H1 (cell line): Measurements from ENCODE around the gene MDM4.

Experiments
- CREB1 ChIP-seq: IDR thresholded peaks from 2 replicates; pipeline ENCODE4 v1.6.1; 2012; ENCODE audit warnings: inconsistent platforms
- EGR1 ChIP-seq: IDR thresholded peaks from 2 replicates; pipeline ENCODE4 v1.6.1; 2011; ENCODE audit warnings: low read depth, low read length, borderline replicate concordance
- JUN ChIP-seq: IDR thresholded peaks from 2 replicates; pipeline ENCODE4 v1.6.1; 2011; ENCODE audit warnings: low read depth, mild to moderate bottlenecking, improper control_type of control experiment, low read length
- NRF1 ChIP-seq: IDR thresholded peaks from 2 replicates; pipeline ENCODE4 v1.6.1; 2011; ENCODE audit warnings: mild to moderate bottlenecking, low read depth, low read length, improper control_type of control experiment
- POLR2A ChIP-seq, 2 experiments: IDR thresholded peaks; 1 replicate in 1 of 2; 2 replicates in 1 of 2; pipeline ENCODE4 v1.6.1; 2011; ENCODE audit warnings: low read depth in 2 of 2, low read length in 2 of 2, mild to moderate bottlenecking in 2 of 2; ENCODE audit errors: control extremely low read depth in 1 of 2
- POLR2AphosphoS5 ChIP-seq: IDR thresholded peaks from 2 replicates; pipeline ENCODE4 v1.6.1; 2011; ENCODE audit warnings: low read depth, low read length
- RFX5 ChIP-seq: IDR thresholded peaks from 2 replicates; pipeline ENCODE4 v1.6.1; 2011; ENCODE audit warnings: low read depth, low read length, improper control_type of control experiment, borderline replicate concordance
- SIN3A ChIP-seq, 2 experiments: IDR thresholded peaks in 1 of 2; conservative IDR thresholded peaks in 1 of 2; 2 replicates each; pipeline ENCODE4 v1.6.1; 2011 to 2012; ENCODE audit warnings: low read length in 2 of 2, improper control_type of control experiment in 1 of 2, low read depth in 1 of 2, mild to moderate bottlenecking in 1 of 2
- SP1 ChIP-seq: IDR thresholded peaks from 2 replicates; pipeline ENCODE4 v1.6.1; 2011; ENCODE audit warnings: low read depth, low read length
- TAF1 ChIP-seq: IDR thresholded peaks from 2 replicates; pipeline ENCODE4 v1.6.1; 2011; ENCODE audit warnings: mild to moderate bottlenecking, low read depth, low read length
- TF ChIP-seq, protein P1 (sequence below), 3 experiments: IDR thresholded peaks; 1 replicate in 2 of 3; 2 replicates in 1 of 3; pipeline versions ENCODE4 v1.5.1 to v1.6.1; 2011; ENCODE audit warnings: low read length in 3 of 3, mild to moderate bottlenecking in 3 of 3, inconsistent platforms in 2 of 3, low read depth in 1 of 3, moderate library complexity in 1 of 3; ENCODE audit not compliant: insufficient read depth in 1 of 3; ENCODE audit errors: control extremely low read depth in 1 of 3
- TF ChIP-seq, protein P2 (sequence below): IDR thresholded peaks from 2 replicates; pipeline ENCODE4 v1.6.1; 2011; ENCODE audit warnings: low read length, improper control_type of control experiment

DNA sequence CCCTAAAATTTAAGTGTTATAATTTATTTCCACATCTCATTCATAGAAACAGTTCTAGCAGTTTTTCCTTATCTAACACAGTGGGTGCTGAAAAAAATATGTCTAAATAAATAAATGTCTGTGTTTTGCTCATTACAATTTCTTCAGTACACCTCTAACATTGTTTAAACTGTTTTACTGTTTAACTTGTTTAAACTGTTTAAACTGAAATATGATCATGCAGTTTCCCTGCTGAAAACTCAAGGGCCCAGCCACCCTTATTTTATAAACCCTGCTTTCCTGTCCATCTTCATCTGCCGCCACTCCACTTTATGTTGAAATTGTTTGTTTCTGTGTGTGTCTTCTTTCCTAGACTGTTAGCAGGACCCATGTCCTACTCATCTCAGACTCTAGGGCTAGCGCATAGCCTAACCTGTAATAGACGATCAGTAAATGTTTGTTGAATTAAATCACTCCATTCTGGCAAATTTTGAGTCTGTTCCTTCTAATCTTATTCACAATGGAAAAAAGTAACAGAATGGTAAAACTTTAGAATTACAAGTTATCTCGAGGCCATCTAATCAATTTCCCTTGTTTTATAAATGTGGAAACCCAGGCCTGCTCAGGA lies 12.2 kb upstream of the MDM4 start:
- no peak for TF ChIP-seq TAF1
- no peak for TF ChIP-seq SIN3A (conservative IDR thresholded peaks at IDR 0.05 in 1 of 2, IDR thresholded peaks at IDR 0.05 in 1 of 2; ENCODE audit: low read depth in 1 of 2, low read length in 2 of 2)
- TF ChIP-seq POLR2A (IDR thresholded peaks at IDR 0.05; ENCODE audit: control extremely low read depth in 1 of 2, low read depth in 2 of 2, low read length in 2 of 2) = no peak
- TF ChIP-seq NRF1 = no peak
- no peak for TF ChIP-seq POLR2AphosphoS5
- TF ChIP-seq, protein P1, sequence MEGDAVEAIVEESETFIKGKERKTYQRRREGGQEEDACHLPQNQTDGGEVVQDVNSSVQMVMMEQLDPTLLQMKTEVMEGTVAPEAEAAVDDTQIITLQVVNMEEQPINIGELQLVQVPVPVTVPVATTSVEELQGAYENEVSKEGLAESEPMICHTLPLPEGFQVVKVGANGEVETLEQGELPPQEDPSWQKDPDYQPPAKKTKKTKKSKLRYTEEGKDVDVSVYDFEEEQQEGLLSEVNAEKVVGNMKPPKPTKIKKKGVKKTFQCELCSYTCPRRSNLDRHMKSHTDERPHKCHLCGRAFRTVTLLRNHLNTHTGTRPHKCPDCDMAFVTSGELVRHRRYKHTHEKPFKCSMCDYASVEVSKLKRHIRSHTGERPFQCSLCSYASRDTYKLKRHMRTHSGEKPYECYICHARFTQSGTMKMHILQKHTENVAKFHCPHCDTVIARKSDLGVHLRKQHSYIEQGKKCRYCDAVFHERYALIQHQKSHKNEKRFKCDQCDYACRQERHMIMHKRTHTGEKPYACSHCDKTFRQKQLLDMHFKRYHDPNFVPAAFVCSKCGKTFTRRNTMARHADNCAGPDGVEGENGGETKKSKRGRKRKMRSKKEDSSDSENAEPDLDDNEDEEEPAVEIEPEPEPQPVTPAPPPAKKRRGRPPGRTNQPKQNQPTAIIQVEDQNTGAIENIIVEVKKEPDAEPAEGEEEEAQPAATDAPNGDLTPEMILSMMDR (IDR thresholded peaks at IDR 0.05; ENCODE audit: control extremely low read depth in 1 of 3, insufficient read depth in 1 of 3, low read depth in 1 of 3, low read length in 3 of 3) = no peak
- no peak for TF ChIP-seq JUN
- no peak for TF ChIP-seq EGR1
- TF ChIP-seq CREB1 = no peak
- TF ChIP-seq RFX5 = no peak
- no peak for TF ChIP-seq SP1
- TF ChIP-seq, protein P2, sequence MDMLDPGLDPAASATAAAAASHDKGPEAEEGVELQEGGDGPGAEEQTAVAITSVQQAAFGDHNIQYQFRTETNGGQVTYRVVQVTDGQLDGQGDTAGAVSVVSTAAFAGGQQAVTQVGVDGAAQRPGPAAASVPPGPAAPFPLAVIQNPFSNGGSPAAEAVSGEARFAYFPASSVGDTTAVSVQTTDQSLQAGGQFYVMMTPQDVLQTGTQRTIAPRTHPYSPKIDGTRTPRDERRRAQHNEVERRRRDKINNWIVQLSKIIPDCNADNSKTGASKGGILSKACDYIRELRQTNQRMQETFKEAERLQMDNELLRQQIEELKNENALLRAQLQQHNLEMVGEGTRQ = no peak
